NCI-H2029 treated with DMSO at 0.1 percent for 48 hours (cell line): ENCODE measurements around the gene SMIM28.
"Not testable (repeated sequence)": the region's sequence is repeated elsewhere in the genome, so short reads cannot be mapped to it uniquely, and the experiment has no call there.

ENCODE experiments used
- DNase-seq: peaks from one replicate; lab custom pipeline; 2025; lab: John Stamatoyannopoulos, UW

Gene SMIM28

GRCh38 chr6:138377844-138378243, at the start of gene SMIM28:
TSS of gene SMIM28 (plus strand) at chr6:138377905. CDS start at chr6:138378073, 168 bp downstream.
- peak; percentile 37 for DNase-seq

DNA sequence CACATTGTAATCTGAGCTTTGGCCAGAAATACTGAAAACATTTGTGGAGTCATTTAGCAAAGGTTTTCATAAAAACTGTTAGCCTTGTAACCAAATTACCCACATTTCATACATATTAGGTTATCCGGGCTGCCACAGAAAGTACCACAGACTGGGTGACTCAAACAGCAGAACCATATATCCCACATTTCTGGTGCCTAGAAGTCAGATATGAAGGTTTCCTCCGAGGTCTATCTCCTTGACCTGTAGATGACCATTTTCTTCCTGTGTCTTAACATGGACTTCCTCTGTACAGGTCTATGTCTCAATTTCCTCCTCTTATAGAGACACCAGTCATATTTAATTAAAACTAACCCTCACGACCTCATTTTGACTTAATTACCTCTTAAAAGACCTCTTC, 49.5 kb upstream of the SMIM28 start:
- DNase-seq, result no peak

DNA sequence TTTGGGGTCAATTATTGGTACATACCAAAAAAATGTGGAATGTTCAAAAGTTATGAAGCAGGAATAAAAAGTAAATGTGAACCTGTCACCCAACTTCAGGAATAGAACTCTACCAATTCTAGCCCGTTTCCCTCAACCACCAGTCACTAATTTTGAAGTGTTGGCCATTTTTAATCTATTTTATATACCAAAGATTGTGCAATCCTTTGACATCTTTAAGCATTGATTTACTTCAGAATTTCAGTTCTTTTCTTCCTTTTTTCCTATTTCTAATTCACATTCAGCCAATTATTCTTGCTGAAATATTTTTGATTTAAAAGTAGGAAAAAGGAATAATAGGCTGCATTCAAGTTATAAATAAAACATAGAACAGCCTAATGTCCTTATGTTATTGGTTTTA, 46.9 kb upstream of the SMIM28 start:
- DNase-seq, result no peak

GRCh38 chr6:138331444-138331843, 46.3 kb upstream of the SMIM28 start:
- DNase-seq, result no peak

- DNase-seq, result no peak
Observed at GRCh38 chr6:138331984-138332383, 45.7 kb upstream of the SMIM28 start.

DNA sequence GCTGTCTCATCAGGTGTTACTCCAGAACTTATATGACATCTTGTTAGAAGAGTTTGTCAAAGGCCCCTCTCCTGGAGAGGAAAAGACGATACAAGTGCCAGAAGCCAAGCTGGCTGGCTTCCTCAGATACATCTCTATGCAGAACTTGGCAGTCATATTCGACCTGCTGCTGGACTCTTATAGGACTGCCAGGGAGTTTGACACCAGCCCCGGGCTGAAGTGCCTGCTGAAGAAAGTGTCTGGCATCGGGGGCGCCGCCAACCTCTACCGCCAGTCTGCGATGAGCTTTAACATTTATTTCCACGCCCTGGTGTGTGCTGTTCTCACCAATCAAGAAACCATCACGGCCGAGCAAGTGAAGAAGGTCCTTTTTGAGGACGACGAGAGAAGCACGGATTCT, 43.7 kb upstream of the SMIM28 start:
- DNase-seq, result no peak

GRCh38 chr6:138334963-138335362, 42.7 kb upstream of the SMIM28 start:
- DNase-seq, result no peak

DNA sequence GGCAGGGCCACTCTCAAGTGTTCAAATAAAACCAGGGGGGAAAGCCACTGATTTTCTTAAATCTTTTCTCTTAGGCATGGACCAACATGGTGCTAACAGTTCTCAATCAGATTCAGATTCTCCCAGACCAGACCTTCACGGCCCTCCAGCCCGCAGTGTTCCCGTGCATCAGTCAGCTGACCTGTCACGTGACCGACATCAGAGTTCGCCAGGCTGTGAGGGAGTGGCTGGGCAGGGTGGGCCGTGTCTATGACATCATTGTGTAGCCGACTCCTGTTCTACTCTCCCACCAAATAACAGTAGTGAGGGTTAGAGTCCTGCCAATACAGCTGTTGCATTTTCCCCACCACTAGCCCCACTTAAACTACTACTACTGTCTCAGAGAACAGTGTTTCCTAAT, 41.5 kb upstream of the SMIM28 start:
- DNase-seq, result no peak

DNA sequence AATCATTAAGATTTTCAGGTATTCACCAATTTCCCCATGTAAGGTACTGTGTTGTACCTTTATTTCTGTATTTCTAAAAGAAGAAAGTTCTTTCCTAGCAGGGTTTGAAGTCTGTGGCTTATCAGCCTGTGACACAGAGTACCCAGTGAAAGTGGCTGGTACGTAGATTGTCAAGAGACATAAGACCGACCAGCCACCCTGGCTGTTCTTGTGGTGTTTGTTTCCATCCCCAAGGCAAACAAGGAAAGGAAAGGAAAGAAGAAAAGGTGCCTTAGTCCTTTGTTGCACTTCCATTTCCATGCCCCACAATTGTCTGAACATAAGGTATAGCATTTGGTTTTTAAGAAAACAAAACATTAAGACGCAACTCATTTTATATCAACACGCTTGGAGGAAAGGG, 40.6 kb upstream of the SMIM28 start:
- DNase-seq, result no peak

DNA sequence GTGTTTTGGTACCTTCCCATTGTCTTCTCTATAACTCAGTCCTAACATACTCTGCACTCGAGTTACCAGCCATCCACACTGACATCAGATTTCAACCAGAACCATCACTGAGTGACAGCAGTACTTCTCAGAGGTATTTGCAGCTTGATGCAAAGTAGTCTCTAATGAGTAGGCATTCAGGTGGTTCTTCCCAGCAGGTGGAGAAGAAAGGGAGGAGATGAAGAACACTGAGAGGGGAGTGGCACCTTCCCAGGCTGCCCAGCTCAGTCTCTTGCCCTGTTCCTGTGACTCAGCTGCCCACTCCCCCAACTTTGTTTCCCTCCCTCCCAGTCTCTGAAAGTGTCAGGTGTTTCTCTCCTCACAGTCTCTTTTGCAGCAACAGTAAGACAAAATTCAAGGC, 38.7 kb upstream of the SMIM28 start:
- DNase-seq, result no peak

- DNase-seq, result no peak
Observed at GRCh38 chr6:138341176-138341575, 36.5 kb upstream of the SMIM28 start.

- no peak for DNase-seq
Observed at GRCh38 chr6:138343112-138343511, 34.6 kb upstream of the SMIM28 start.

GRCh38 chr6:138345565-138346285, 32.0 kb upstream of the SMIM28 start:
- DNase-seq, result no peak

DNA sequence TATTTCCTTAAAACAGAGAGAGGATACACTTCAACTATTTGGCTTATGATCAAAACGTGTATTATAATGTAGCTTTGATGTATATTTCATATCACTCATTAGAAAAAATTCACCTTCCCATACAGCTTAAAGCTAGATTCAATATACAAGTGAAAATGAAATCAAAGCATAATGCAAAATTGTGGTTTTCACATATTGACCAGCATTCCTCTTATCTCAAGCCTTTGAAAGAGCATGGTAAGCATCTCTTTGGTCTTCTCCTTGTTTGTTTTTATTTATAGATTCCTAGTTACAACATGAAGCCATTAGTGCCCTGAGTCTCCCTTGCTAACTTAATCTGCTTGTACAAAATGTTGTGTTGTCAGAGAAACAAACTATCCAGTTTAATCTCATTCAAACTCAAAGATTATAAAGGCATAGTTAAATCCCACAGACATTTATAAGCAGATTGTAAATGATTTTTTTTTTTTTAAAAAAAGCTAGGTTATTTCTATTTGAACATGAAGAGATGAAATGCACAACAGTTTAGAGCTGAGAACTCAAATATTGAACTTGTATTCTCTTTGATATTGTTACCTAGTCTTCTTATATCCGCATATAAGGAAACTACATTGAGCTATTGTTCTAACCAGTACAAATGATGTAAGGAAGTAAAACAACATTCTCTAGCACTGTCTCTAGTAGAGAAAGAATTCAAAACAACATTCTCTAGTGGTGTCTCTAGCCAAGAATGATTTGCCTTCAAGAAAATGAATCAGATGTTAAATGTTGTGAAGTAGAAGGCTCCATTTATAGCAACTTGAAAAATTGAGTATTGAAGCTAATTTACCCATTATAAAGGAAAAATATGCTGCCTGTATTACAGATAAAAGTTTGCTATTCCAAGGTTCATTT, 31.2 kb upstream of the SMIM28 start:
- DNase-seq, result no peak

GRCh38 chr6:138347864-138348263, 29.8 kb upstream of the SMIM28 start:
- no peak for DNase-seq

GRCh38 chr6:138349891-138350290, 27.8 kb upstream of the SMIM28 start:
- no peak for DNase-seq

GRCh38 chr6:138357928-138358327, 19.8 kb upstream of the SMIM28 start:
- no peak for DNase-seq

DNA sequence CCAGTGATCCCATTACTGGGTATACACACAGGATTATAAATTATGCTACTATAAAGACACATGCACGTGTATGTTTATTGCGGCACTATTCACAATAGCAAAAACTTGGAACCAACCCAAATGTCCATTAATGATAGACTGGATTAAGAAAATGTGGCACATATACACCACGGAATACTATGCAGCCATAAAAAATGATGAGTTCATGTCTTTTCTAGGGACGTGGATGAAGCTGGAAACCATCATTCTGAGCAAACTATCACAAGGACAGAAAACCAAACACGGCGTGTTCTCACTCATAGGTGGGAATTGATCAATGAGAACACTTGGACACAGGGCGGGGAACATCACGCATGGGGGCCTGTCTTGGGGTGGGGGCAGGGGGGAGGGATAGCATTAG, 9.0 kb upstream of the SMIM28 start:
- not testable (repeated sequence) for DNase-seq

GRCh38 chr6:138370631-138371451, 6.9 kb upstream of the SMIM28 start:
- DNase-seq, result no peak

- DNase-seq, result no peak
Observed at GRCh38 chr6:138371452-138371711, 6.3 kb upstream of the SMIM28 start.

DNA sequence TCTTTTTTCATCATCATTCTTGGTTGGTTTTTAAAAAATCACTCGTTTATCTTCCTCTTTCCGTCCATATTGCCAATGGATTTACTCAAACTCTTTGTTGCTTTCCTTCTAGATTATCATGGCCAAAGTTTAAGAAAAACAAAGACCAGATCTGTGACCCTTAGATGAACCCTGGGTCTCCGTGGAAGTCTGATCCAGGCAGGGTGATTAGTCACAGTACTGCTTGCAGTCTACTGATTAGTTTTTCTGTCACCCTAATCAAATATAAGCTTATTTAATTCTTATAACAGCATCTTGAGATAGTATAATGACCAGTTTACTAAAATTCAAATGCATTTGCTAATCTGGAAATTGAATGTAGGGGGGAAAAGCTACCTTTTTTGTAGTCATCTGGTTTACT, 6.0 kb upstream of the SMIM28 start:
- no peak for DNase-seq

DNA sequence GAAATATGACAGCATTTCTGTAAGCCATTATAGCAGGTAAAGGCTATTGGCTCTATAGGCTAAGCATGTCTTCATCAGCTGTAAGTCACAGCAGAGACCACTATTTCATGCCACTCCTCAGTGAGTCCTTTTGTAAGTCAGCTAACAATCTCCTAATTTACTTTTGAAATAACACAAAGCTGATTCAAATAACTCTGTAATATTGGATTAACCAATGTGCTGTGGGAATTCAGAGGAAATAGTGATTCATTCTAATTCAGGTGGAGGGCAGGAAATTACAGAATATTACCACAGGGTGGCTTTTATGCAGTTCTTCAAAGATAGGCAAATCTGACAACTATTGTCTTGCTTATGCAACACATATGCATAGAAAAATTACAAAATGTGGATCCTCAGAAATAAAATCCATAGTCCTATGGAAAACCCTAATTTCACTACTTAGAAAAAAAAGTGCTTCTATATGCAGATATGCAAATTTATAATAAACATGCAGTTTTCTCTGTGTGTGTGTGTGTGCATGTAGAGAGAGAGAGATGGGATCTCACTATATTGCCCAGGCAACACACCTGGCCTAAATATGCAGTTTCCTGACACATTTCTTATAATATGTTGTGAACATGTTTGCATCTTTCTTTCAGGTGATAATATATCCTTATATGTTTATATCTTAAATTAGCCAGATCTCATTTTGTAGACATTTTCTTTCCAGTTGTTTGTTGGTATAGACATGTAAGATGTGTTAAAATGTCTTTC, 4.8 kb upstream of the SMIM28 start:
- no peak for DNase-seq
